ENCODE measurements around the gene CELA3B. TPM values are rescaled to one million over a fixed set of nuclear protein-coding genes. Genes with fewer than 3 reads are reported as not detected.
"Not testable (repeated sequence)": the region's sequence is repeated elsewhere in the genome, so short reads cannot be mapped to it uniquely, and the experiment has no call there.

Gene CELA3B
- total RNA-seq, 1 donor from 2014 or later: not detected

GRCh38 chr1:21980515-21981220 lies 3.8 kb downstream of the CELA3B start:
- TF ChIP-seq CTCF (IDR thresholded peaks at IDR 0.05; ENCODE audit: insufficient read depth, low read length, poor library complexity, severe bottlenecking): peak; percentile 4
- not testable (repeated sequence) for H3K4me3 ChIP-seq (ENCODE audit: low read depth, low read length); DNase-seq (ENCODE audit: low read depth); H3K36me3 ChIP-seq (ENCODE audit: control insufficient read depth, insufficient read depth, low read length); H3K27me3 ChIP-seq (ENCODE audit: control insufficient read depth, insufficient read depth, low read length)

- not testable (repeated sequence) for H3K36me3 ChIP-seq (ENCODE audit: control insufficient read depth, insufficient read depth, low read length); H3K27me3 ChIP-seq (ENCODE audit: control insufficient read depth, insufficient read depth, low read length); H3K4me3 ChIP-seq (ENCODE audit: low read depth, low read length); DNase-seq (ENCODE audit: low read depth)
Measured at GRCh38 chr1:21981253-21981652, 4.4 kb downstream of the CELA3B start.

DNA sequence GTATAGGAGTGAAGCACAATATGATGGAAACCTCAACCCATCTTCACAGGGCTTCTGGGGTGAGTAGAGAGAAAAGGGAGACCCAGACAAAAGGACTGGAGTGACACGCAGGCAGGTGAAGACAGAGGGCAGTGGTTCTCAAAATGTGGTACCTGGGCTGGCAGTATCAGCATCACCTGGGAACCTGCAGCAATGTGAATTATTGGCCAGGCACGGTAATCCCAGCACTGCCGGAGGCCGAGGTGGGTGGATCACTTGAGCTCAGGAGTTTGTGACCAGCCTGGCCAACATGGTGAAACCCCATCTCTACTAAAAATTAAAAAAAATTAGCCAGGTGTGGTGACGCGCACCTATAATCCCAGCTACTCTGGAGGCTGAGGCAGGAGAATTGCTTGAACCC lies 5.3 kb downstream of the CELA3B start:
- not testable (repeated sequence) for DNase-seq (ENCODE audit: low read depth); H3K27me3 ChIP-seq (ENCODE audit: control insufficient read depth, insufficient read depth, low read length); H3K4me3 ChIP-seq (ENCODE audit: low read depth, low read length); H3K36me3 ChIP-seq (ENCODE audit: control insufficient read depth, insufficient read depth, low read length)

- not testable (repeated sequence) for H3K4me3 ChIP-seq (ENCODE audit: low read depth, low read length); H3K36me3 ChIP-seq (ENCODE audit: control insufficient read depth, insufficient read depth, low read length); DNase-seq (ENCODE audit: low read depth); H3K27me3 ChIP-seq (ENCODE audit: control insufficient read depth, insufficient read depth, low read length)
Measured at GRCh38 chr1:21983539-21983938, 6.7 kb downstream of the CELA3B start.

- not testable (repeated sequence) for H3K36me3 ChIP-seq (ENCODE audit: control insufficient read depth, insufficient read depth, low read length); H3K27me3 ChIP-seq (ENCODE audit: control insufficient read depth, insufficient read depth, low read length); DNase-seq (ENCODE audit: low read depth); H3K4me3 ChIP-seq (ENCODE audit: low read depth, low read length)
Measured at GRCh38 chr1:21985893-21986292, 9.1 kb downstream of the CELA3B start.

DNA sequence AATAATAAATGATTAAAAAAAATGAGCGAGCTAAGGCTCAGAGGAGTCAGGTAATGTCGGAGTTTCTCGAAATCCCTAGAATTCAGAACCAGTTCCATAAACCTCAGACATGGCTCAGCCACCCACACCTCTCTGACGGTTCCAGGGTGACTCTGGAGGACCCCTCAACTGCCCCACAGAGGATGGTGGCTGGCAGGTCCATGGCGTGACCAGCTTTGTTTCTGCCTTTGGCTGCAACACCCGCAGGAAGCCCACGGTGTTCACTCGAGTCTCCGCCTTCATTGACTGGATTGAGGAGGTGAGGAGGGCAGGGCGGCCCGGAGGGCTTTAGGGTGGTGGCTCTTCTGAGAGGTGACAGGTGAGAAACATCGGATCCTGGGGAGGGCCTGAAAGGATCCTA lies 9.6 kb downstream of the CELA3B start:
- DNase-seq (ENCODE audit: low read depth); H3K4me3 ChIP-seq (ENCODE audit: low read depth, low read length): not testable (repeated sequence)

DNA sequence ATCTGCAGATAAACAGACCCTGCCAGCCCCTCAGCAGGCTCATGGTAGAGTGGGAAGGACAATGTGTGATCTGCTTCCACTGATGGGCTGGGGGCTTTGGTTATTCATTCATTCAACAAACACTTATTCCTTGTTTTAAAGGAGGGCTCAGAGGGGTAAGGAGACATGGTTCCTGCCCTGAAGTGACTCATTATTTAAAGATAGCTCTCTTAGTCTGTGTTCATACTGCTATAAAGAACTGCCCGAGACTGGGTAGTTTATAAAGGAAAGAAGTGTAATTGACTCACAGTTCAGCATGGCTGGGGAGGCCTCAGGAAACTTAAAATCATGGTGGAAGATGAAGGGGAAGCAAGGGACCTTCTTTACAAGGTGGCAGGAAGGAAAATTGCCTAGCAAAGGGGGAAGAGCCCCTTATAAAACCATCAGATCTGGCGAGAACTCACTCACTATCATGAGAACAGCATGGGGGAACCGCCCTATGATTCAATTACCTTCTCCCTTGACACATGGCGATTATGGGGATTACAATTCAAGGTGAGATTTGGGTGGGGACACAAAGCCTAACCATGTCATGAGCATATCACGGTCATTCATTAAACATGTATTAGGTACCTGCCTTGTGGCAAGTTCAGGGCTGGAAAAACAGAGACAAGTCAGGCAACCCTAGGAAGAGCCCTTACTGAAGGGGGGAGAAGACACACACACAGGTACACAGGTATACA lies 13.0 kb downstream of the CELA3B start:
- DNase-seq (ENCODE audit: low read depth); H3K36me3 ChIP-seq (ENCODE audit: control insufficient read depth, insufficient read depth, low read length); H3K4me3 ChIP-seq (ENCODE audit: low read depth, low read length); H3K27me3 ChIP-seq (ENCODE audit: control insufficient read depth, insufficient read depth, low read length): not testable (repeated sequence)

More for the DNA sequence above, 9.6 kb downstream of the CELA3B start:
- not testable (repeated sequence) for H3K27me3 ChIP-seq (ENCODE audit: control insufficient read depth, insufficient read depth, low read length); H3K36me3 ChIP-seq (ENCODE audit: control insufficient read depth, insufficient read depth, low read length)

- H3K4me3 ChIP-seq (ENCODE audit: low read depth, low read length); DNase-seq (ENCODE audit: low read depth); H3K27me3 ChIP-seq (ENCODE audit: control insufficient read depth, insufficient read depth, low read length); H3K36me3 ChIP-seq (ENCODE audit: control insufficient read depth, insufficient read depth, low read length): not testable (repeated sequence)
Measured at GRCh38 chr1:21992186-21992585, 15.4 kb downstream of the CELA3B start.

DNA sequence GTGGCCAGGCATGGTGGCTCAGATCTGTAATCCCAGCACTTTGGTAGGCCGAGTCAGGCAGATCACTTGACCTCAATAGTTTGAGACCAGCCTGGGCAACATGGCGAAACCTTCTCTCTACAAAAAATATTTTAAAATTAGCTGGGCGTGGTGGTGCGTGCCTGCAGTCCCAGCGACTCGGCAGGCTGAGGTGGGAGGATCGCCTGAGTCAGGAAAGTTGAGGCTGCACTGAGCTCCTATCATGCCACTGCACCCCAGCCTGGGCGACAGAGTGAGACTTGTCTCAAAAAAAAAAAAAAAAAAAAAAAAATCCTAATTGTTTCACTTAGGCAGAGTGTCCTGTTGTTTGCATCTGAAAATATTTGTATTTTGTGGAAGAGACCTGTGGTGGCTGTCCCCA lies 17.9 kb downstream of the CELA3B start:
- H3K36me3 ChIP-seq (ENCODE audit: control insufficient read depth, insufficient read depth, low read length); H3K27me3 ChIP-seq (ENCODE audit: control insufficient read depth, insufficient read depth, low read length); DNase-seq (ENCODE audit: low read depth): not testable (repeated sequence)

DNA sequence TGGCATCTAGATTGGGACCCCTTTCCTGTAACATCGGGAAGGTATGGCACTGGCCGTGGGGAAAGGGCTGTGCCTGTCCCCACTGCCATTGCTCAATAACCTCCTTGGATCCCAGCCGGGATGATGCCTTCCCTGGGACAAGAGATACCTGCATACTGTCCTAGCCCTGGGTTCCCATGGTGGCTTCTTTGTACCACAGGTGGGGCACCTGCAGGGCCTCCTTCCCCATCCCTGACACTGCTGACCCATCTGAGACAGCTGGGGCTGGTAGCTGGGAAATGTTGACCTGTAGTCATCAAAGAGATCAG lies 19.8 kb downstream of the CELA3B start:
- not testable (repeated sequence) for DNase-seq (ENCODE audit: low read depth); H3K27me3 ChIP-seq (ENCODE audit: control insufficient read depth, insufficient read depth, low read length); H3K36me3 ChIP-seq (ENCODE audit: control insufficient read depth, insufficient read depth, low read length); H3K4me3 ChIP-seq (ENCODE audit: low read depth, low read length)

More for the DNA sequence above, 17.9 kb downstream of the CELA3B start:
- not testable (repeated sequence) for H3K4me3 ChIP-seq (ENCODE audit: low read depth, low read length)

GRCh38 chr1:21997891-21998623 lies 21.2 kb downstream of the CELA3B start:
- not testable (repeated sequence) for H3K36me3 ChIP-seq (ENCODE audit: control insufficient read depth, insufficient read depth, low read length); DNase-seq (ENCODE audit: low read depth); H3K27me3 ChIP-seq (ENCODE audit: control insufficient read depth, insufficient read depth, low read length); H3K4me3 ChIP-seq (ENCODE audit: low read depth, low read length)

DNA sequence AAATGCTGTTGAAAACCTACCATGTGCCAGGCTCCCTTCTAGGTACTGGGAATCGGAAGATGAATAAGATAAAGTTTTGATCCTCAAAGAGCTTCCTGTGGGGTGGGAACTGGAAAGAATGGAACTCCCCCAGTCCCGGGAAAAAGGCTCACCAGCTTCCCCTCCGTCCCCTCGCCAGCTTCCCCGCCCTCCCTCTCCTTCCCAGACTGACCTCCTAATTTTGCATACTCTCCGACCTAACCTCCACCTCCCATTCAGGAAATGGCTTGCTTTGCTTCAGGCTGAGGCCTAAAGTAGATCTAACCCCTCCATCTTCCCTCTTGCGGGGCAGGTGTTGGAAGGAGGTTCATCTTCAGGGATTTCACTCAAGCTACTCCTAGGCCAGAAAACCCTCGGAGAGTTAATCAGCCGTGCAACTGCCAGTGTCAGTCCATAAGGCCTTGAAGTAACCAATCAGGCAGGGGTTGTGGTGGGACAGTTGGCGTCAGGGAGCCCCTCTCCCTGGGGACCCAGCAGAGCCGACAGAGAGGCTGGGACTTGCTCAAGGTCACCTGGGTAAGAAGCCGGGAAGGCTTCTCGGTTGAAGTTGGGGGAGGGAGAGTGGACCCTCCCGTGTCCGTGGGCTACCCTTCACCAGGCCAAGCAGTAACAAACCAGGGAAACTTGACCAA lies 21.9 kb downstream of the CELA3B start:
- H3K36me3 ChIP-seq (ENCODE audit: control insufficient read depth, insufficient read depth, low read length); H3K27me3 ChIP-seq (ENCODE audit: control insufficient read depth, insufficient read depth, low read length); DNase-seq (ENCODE audit: low read depth); H3K4me3 ChIP-seq (ENCODE audit: low read depth, low read length): not testable (repeated sequence)

GRCh38 chr1:21999645-22000044 lies 22.8 kb downstream of the CELA3B start:
- not testable (repeated sequence) for H3K36me3 ChIP-seq (ENCODE audit: control insufficient read depth, insufficient read depth, low read length); H3K4me3 ChIP-seq (ENCODE audit: low read depth, low read length); H3K27me3 ChIP-seq (ENCODE audit: control insufficient read depth, insufficient read depth, low read length); DNase-seq (ENCODE audit: low read depth)

Data from kidney epithelial cell (primary cell).